A549 treated with Mapracorat at 1 μM for 4 hours (cell line): ENCODE results near the gene TMEM45B. TPM values are rescaled to one million over a fixed set of nuclear protein-coding genes. Genes with fewer than 3 reads are reported as not detected.

Source experiments
- total RNA-seq: library from RNA; stranded (reverse); fragments of 200-300 nt; extraction: Qiagen RNA extraction; gene quantifications from 5 replicates; pipeline ENCODE4 v1.2.3, GENCODE V29; 2022

The TMEM45B gene
- 0.07 to 0.22 TPM (median 0.11 TPM) in 3 of 5 replicates, not detected in the others for total RNA-seq

GRCh38 chr11:129815596-129816461 lies at the start of gene TMEM45B:
Gene TMEM45B (plus strand): TSS chr11:129815848. CDS start chr11:129852483, 36,635 bp downstream.

GRCh38 chr11:129895126-129896041 lies 79.7 kb downstream of the TMEM45B start, which contains the start of gene NFRKB:
Gene NFRKB (minus strand): TSS chr11:129895578. CDS start chr11:129892849, 2,729 bp downstream.

Other genes starting within 250 kb of the TMEM45B start
- 9.8 to 13.0 TPM (median 12.3 TPM) in 5 replicates for gene NFRKB, start 79.7 kb downstream of the TMEM45B start, total RNA-seq
- gene PRDM10, start 187.0 kb downstream of the TMEM45B start, total RNA-seq, result 1.4 to 2.7 TPM (median 1.7 TPM) in 5 replicates